Trophoblast cell (in vitro differentiated cells and primary cell): ENCODE measurements around the gene ISOC2. TPM values are rescaled to one million over a fixed set of nuclear protein-coding genes. Genes with fewer than 3 reads are reported as not detected.

Source experiments
- DNase-seq, 2 donors: peaks; one replicate each; pipeline ENCODE4 v3.0.0-alpha.2; 2016
- H2AFZ ChIP-seq: 2 replicates; pipeline ENCODE4 v1.6.1; 2013; ENCODE audit warnings: low read length, moderate library complexity, mild to moderate bottlenecking; ENCODE audit not compliant: insufficient read depth, poor library complexity
- H2AK5ac ChIP-seq: 2 replicates; pipeline ENCODE4 v1.6.1; 2013; ENCODE audit warnings: mild to moderate bottlenecking, low read length
- H2BK120ac ChIP-seq: 2 replicates; pipeline ENCODE4 v1.6.1; 2013; ENCODE audit warnings: low read length, mild to moderate bottlenecking, moderate library complexity; ENCODE audit not compliant: insufficient read depth, poor library complexity
- H2BK12ac ChIP-seq: 2 replicates; pipeline ENCODE4 v1.6.1; 2013; ENCODE audit warnings: mild to moderate bottlenecking, low read length, moderate library complexity
- H2BK5ac ChIP-seq: 2 replicates; pipeline ENCODE4 v1.6.1; 2013; ENCODE audit warnings: low read length, low read depth, moderate library complexity, mild to moderate bottlenecking; ENCODE audit not compliant: poor library complexity
- H3K14ac ChIP-seq: 2 replicates; pipeline ENCODE4 v1.6.1; 2013; ENCODE audit warnings: mild to moderate bottlenecking, low read length
- H3K18ac ChIP-seq: 2 replicates; pipeline ENCODE4 v1.6.1; 2013; ENCODE audit warnings: mild to moderate bottlenecking, low read length
- H3K23ac ChIP-seq: 2 replicates; pipeline ENCODE4 v1.6.1; 2013; ENCODE audit warnings: low read length
- H3K27ac ChIP-seq: 2 replicates; pipeline ENCODE4 v1.5.1; 2013; ENCODE audit warnings: low read depth, mild to moderate bottlenecking, inconsistent platforms, low read length, moderate library complexity
- H3K27me3 ChIP-seq: 2 replicates; pipeline ENCODE4 v1.6.1; 2013; ENCODE audit warnings: inconsistent platforms, mild to moderate bottlenecking, low read length, moderate library complexity; ENCODE audit not compliant: insufficient read depth
- H3K36me3 ChIP-seq, 2 experiments: 1 replicate in 1 of 2; 2 replicates in 1 of 2; pipeline ENCODE4 v1.6.1; 2013; ENCODE audit warnings: low read length in 2 of 2, mild to moderate bottlenecking in 2 of 2, moderate library complexity in 1 of 2; ENCODE audit not compliant: insufficient read depth in 2 of 2, control insufficient read depth in 1 of 2
- H3K4ac ChIP-seq: 2 replicates; pipeline ENCODE4 v1.6.1; 2013; ENCODE audit warnings: low read depth, mild to moderate bottlenecking, low read length, moderate library complexity
- H3K4me1 ChIP-seq, 2 experiments: 1 replicate in 1 of 2; 2 replicates in 1 of 2; pipeline ENCODE4 v1.6.1; 2013; ENCODE audit warnings: low read length in 2 of 2, mild to moderate bottlenecking in 2 of 2, moderate library complexity in 1 of 2; ENCODE audit not compliant: insufficient read depth in 2 of 2, control insufficient read depth in 1 of 2
- H3K4me2 ChIP-seq: 2 replicates; pipeline ENCODE4 v1.6.1; 2013; ENCODE audit warnings: inconsistent platforms, mild to moderate bottlenecking, low read length, moderate library complexity
- H3K4me3 ChIP-seq: 2 replicates; pipeline ENCODE4 v1.5.1; 2013; ENCODE audit warnings: mild to moderate bottlenecking, low read depth, low read length, inconsistent platforms
- H3K79me1 ChIP-seq: one replicate; pipeline ENCODE4 v1.6.1; 2013; ENCODE audit warnings: low read length
- H3K79me2 ChIP-seq: 2 replicates; pipeline ENCODE4 v1.6.1; 2013; ENCODE audit warnings: low read length, mild to moderate bottlenecking; ENCODE audit not compliant: control insufficient read depth, insufficient read depth, poor library complexity
- H3K9ac ChIP-seq: 2 replicates; pipeline ENCODE4 v1.6.1; 2013; ENCODE audit warnings: mild to moderate bottlenecking, low read length
- H3K9me3 ChIP-seq: 2 replicates; pipeline ENCODE4 v1.6.1; 2013; ENCODE audit warnings: low read depth, mild to moderate bottlenecking, control low read depth, inconsistent platforms, low read length; ENCODE audit not compliant: insufficient read depth
- H4K12ac ChIP-seq: 2 replicates; pipeline ENCODE4 v1.6.1; 2013; ENCODE audit warnings: low read depth, mild to moderate bottlenecking, low read length, moderate library complexity
- H4K8ac ChIP-seq: 2 replicates; pipeline ENCODE4 v1.6.1; 2013; ENCODE audit warnings: low read depth, mild to moderate bottlenecking, low read length, moderate library complexity
- H4K91ac ChIP-seq: one replicate; pipeline ENCODE4 v1.6.1; 2013; ENCODE audit warnings: low read depth, mild to moderate bottlenecking, low read length, moderate library complexity
- WGBS: extraction: QIAGEN DNeasy Blood & Tissue Kit; methylation state at CpG from one replicate; pipeline ENCODE4 v1.1.7; 2013; ENCODE audit warnings: missing lambda C conversion rate; ENCODE audit not compliant: insufficient read length, insufficient coverage; ENCODE audit errors: extremely low coverage; 5-methylcytosine and 5-hydroxymethylcytosine counted together
- polyA plus RNA-seq: library from polyadenylated mRNA; stranded (reverse); fragments of 200-250 nt; gene quantifications from 2 replicates; pipeline ENCODE4 v1.2.3, GENCODE V29; 2013

Gene ISOC2
- 20.4 and 20.9 TPM in 2 replicates for polyA plus RNA-seq

DNA sequence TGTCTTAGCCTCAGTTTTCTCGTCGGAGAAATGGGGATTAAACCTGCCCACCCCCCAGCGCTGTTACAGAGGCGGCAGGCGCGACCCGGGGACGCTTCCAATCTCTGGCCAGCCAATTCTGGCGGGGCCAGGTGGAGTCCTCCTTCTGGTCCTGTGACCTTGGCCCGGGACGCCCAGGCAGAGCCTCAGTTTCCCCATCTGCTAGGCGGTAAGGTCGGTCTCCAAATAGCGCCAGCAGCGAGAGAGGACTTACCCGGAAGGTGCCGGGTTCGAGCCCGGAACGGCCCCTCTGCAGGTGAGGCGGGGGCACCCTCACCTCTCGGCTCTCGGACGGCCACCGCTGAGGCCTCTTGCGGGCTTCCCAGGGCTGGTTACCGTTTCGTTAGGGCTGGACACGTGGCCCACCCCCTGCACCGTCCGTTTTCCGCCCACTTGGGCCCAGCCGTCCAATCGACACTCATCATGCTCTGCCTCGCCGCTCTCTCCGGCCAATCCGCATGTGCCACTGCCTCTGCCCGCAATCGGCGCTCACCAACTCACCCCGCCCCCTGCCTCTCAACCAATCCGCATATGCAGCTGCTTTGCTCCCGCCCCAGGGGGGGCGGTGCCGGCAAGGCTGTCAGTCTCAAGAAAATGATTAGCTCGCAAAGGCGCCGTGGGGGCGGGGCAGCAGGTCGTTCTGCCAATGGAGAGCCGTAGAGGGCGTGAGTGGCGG is at the start of gene ISOC2:
Gene ISOC2 (minus strand): TSS at position 384 of the 715 bp plus-strand sequence. CDS start 5,156 bp downstream, outside the sequence.
- peaks cover 3% of the 10 kb centered on the region for H3K79me2 ChIP-seq
- no peaks in the 10 kb centered on the region for H3K9me3 ChIP-seq
- H3K14ac ChIP-seq, result peak within 1 kb of the TSS; percentile 86
- H4K91ac ChIP-seq, result peak within 1 kb of the TSS; percentile 77
- no peak within 1 kb of the TSS for H3K23ac ChIP-seq
- H3K27ac ChIP-seq, result no peak within 1 kb of the TSS
- H3K18ac ChIP-seq, result peak within 1 kb of the TSS; percentile 9
- peak within 1 kb of the TSS; percentile 64 for H3K9ac ChIP-seq
- peak; percentile 100 for DNase-seq
- H3K4me3 ChIP-seq, result peak within 1 kb of the TSS; percentile 80
- H2BK5ac ChIP-seq, result no peak within 1 kb of the TSS
- peak within 1 kb of the TSS; percentile 72 for H2AFZ ChIP-seq
- no peaks in the 10 kb centered on the region for H3K27me3 ChIP-seq
- no peak within 1 kb of the TSS for H2BK12ac ChIP-seq
- peaks cover 6% of the 10 kb centered on the region for H3K79me1 ChIP-seq
- peak within 1 kb of the TSS; percentile 90 for H3K4me2 ChIP-seq
- H2BK120ac ChIP-seq, result peak within 1 kb of the TSS; percentile 27
- H2AK5ac ChIP-seq, result peak within 1 kb of the TSS; percentile 8
- no CpG with 5 or more reads among the region's 54 CpGs for WGBS
- peak within 1 kb of the TSS; percentile 61 for H4K12ac ChIP-seq
- peak within 1 kb of the TSS; percentile 87 for H4K8ac ChIP-seq
- peaks cover 7 to 12% of the 10 kb centered on the region in 2 experiments for H3K4me1 ChIP-seq
- peak within 1 kb of the TSS; percentile 1 for H3K4ac ChIP-seq
- no peaks in the 10 kb centered on the region for H3K36me3 ChIP-seq

- no peak overlapping the region for H2BK12ac ChIP-seq
- no peak overlapping the region for H4K91ac ChIP-seq
- H3K9ac ChIP-seq, result peak overlapping the region; percentile 23
- H3K23ac ChIP-seq, result no peak overlapping the region
- H4K8ac ChIP-seq, result no peak overlapping the region
- no peaks in the 10 kb centered on the region for H3K79me1 ChIP-seq
- H3K18ac ChIP-seq, result no peak overlapping the region
- no peaks in the 10 kb centered on the region for H3K79me2 ChIP-seq
- H3K9me3 ChIP-seq, result peaks cover 8% of the 10 kb centered on the region
- H3K27me3 ChIP-seq, result peaks cover 2% of the 10 kb centered on the region
- peaks cover 6 to 7% of the 10 kb centered on the region in 2 experiments for H3K36me3 ChIP-seq
- H3K4me1 ChIP-seq, result peaks cover 0 to 5% of the 10 kb centered on the region in 2 experiments
- H3K14ac ChIP-seq, result no peak overlapping the region
- no peak overlapping the region for H2AFZ ChIP-seq
- DNase-seq, result no peak
- no peak overlapping the region for H2AK5ac ChIP-seq
- WGBS, result no CpG with 5 or more reads among the region's 10 CpGs
- H3K4me2 ChIP-seq, result no peak overlapping the region
- no peak overlapping the region for H2BK120ac ChIP-seq
- H3K4me3 ChIP-seq, result no peak overlapping the region
- no peak overlapping the region for H4K12ac ChIP-seq
- H2BK5ac ChIP-seq, result no peak overlapping the region
- H3K4ac ChIP-seq, result no peak overlapping the region
- H3K27ac ChIP-seq, result no peak overlapping the region
Measured at GRCh38 chr19:55508120-55508519, 46.7 kb upstream of the ISOC2 start.

- Histone ChIP-seq H2BK120ac (no peak overlapping the region), H4K8ac (no peak overlapping the region), H3K4me3 (no peak overlapping the region), H3K27ac (no peak overlapping the region), H2AK5ac (no peak overlapping the region), H2BK12ac (no peak overlapping the region), H3K18ac (no peak overlapping the region), H3K4me1 (peaks cover 0 to 5% of the 10 kb centered on the region in 2 experiments), H3K9me3 (peaks cover 8% of the 10 kb centered on the region), H2BK5ac (no peak overlapping the region), H2AFZ (no peak overlapping the region), H3K23ac (no peak overlapping the region), H3K14ac (no peak overlapping the region), H3K4ac (no peak overlapping the region), H4K91ac (no peak overlapping the region), H3K4me2 (no peak overlapping the region), H3K79me2 (no peaks in the 10 kb centered on the region), H3K36me3 (peaks cover 12 to 18% of the 10 kb centered on the region in 2 experiments), H3K9ac (no peak overlapping the region), H3K79me1 (no peaks in the 10 kb centered on the region), H4K12ac (no peak overlapping the region), H3K27me3 (peaks cover 2% of the 10 kb centered on the region)
- no peak for DNase-seq
- WGBS, result no CpG with 5 or more reads among the region's 11 CpGs
Measured at GRCh38 chr19:55504981-55505380, 43.5 kb upstream of the ISOC2 start.

DNA sequence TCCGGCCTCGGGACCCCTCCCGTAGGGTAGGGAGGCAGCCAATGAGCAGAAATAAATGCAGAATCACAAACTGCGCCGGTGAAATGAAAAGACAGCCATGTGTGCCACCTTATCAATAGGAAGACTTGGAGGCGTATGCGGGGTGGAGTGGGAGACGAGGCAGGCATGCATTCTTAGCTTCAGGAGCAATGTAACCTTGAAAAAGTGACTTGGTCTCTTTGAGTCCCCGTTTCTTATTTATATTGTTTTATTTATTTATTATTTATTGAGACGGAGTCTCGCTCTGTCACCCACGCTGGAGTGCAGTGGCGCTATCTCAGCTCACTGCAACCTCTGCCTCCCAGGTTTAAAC is 42.8 kb upstream of the ISOC2 start:
- H3K9me3 ChIP-seq, result peaks cover 8% of the 10 kb centered on the region

More for the DNA sequence above, 42.8 kb upstream of the ISOC2 start:
- no CpG with 5 or more reads among the region's 13 CpGs for whole genome bisulfite sequencing
- no peak overlapping the region for H4K91ac ChIP-seq
- no peak overlapping the region for H3K4me2 ChIP-seq
- no peak overlapping the region for H3K27ac ChIP-seq
- H2AFZ ChIP-seq, result no peak overlapping the region
- no peak overlapping the region for H3K4me3 ChIP-seq
- H2AK5ac ChIP-seq, result no peak overlapping the region
- H3K9ac ChIP-seq, result no peak overlapping the region
- no peaks in the 10 kb centered on the region for H3K79me2 ChIP-seq
- peaks cover 0 to 5% of the 10 kb centered on the region in 2 experiments for H3K4me1 ChIP-seq
- H3K18ac ChIP-seq, result no peak overlapping the region
- no peak overlapping the region for H2BK120ac ChIP-seq
- no peak for DNase-seq
- H3K14ac ChIP-seq, result no peak overlapping the region
- no peaks in the 10 kb centered on the region for H3K79me1 ChIP-seq
- no peak overlapping the region for H3K4ac ChIP-seq
- no peak overlapping the region for H3K23ac ChIP-seq
- peaks cover 2% of the 10 kb centered on the region for H3K27me3 ChIP-seq
- peaks cover 15 to 23% of the 10 kb centered on the region in 2 experiments for H3K36me3 ChIP-seq
- no peak overlapping the region for H4K8ac ChIP-seq
- no peak overlapping the region for H2BK12ac ChIP-seq
- H2BK5ac ChIP-seq, result no peak overlapping the region
- no peak overlapping the region for H4K12ac ChIP-seq
